OCI-LY7 (cell line): Measurements from ENCODE around the gene MAX. TPM values are rescaled to one million over a fixed set of nuclear protein-coding genes. Genes with fewer than 3 reads are reported as not detected.

Source experiments
- BruUV-seq: library from RNA; stranded (reverse); fragments of 400-500 nt; replicated peaks from 2 replicates; lab custom pipeline; 2021; lab: Mats Ljungman, UMichigan
- CTCF ChIA-PET: fragments of 300-600 bp; sonication (Branson Sonifier 250); formaldehyde crosslinking; loops from one replicate; lab custom pipeline; 2022; ENCODE audit warnings: antibody characterized with exemption; ENCODE audit not compliant: unreplicated experiment; lab: Charles Lee
- POLR2A ChIA-PET: fragments of 300-600 bp; sonication (Branson Sonifier 250); formaldehyde crosslinking; loops from one replicate; lab custom pipeline; 2022; ENCODE audit warnings: antibody characterized with exemption; lab: Charles Lee
- DNase-seq: peaks from one replicate; pipeline ENCODE4 v3.0.0-alpha.2; 2015; ENCODE audit warnings: low spot score
- H2AFZ ChIP-seq: fragments of 200-600 bp; sonication (generic), shearing (Covaris generic); 2 replicates; pipeline ENCODE4 v1.6.1; 2014; ENCODE audit warnings: mild to moderate bottlenecking, antibody characterized with exemption, low read length, moderate library complexity
- H3K27ac ChIP-seq: fragments of 200-600 bp; sonication (generic); 2 replicates; pipeline ENCODE4 v1.5.1; 2014; ENCODE audit warnings: mixed run types, low read depth, mild to moderate bottlenecking, moderate library complexity, low read length, inconsistent platforms; ENCODE audit not compliant: poor library complexity, severe bottlenecking
- H3K36me3 ChIP-seq: fragments of 200-600 bp; sonication (generic); 2 replicates; pipeline ENCODE4 v1.6.1; 2014; ENCODE audit warnings: mild to moderate bottlenecking, antibody characterized with exemption, low read length, moderate library complexity, mixed read lengths; ENCODE audit not compliant: insufficient read depth
- H3K4me1 ChIP-seq: fragments of 200-600 bp; sonication (generic); 2 replicates; pipeline ENCODE4 v1.5.1; 2014; ENCODE audit warnings: mild to moderate bottlenecking, low read length; ENCODE audit not compliant: insufficient read depth, poor library complexity, severe bottlenecking
- H3K4me2 ChIP-seq: fragments of 200-600 bp; sonication (generic); 2 replicates; pipeline ENCODE4 v1.6.1; 2014; ENCODE audit warnings: mild to moderate bottlenecking, low read length
- H3K4me3 ChIP-seq: fragments of 200-600 bp; sonication (generic); 2 replicates; pipeline ENCODE4 v1.5.1; 2014; ENCODE audit warnings: mild to moderate bottlenecking, low read depth, low read length; ENCODE audit not compliant: poor library complexity, severe bottlenecking
- H3K79me2 ChIP-seq: fragments of 200-600 bp; sonication (generic); 2 replicates; pipeline ENCODE4 v1.6.1; 2016; ENCODE audit warnings: low read depth, mild to moderate bottlenecking, low read length, moderate library complexity, mixed read lengths; ENCODE audit not compliant: insufficient read depth
- H3K9me2 ChIP-seq: fragments of 200-600 bp; sonication (generic); 2 replicates; pipeline ENCODE4 v1.6.1; 2016; ENCODE audit warnings: mild to moderate bottlenecking, low read length, mixed read lengths; ENCODE audit not compliant: insufficient read depth
- H3K9me3 ChIP-seq: fragments of 200-600 bp; sonication (generic); 2 replicates; pipeline ENCODE4 v1.6.1; 2014; ENCODE audit warnings: mild to moderate bottlenecking, mixed run types, low read length, mixed read lengths
- H4K20me1 ChIP-seq: fragments of 200-600 bp; sonication (generic); 2 replicates; pipeline ENCODE4 v1.6.1; 2014; ENCODE audit warnings: mild to moderate bottlenecking, antibody characterized with exemption, low read length, moderate library complexity, mixed read lengths; ENCODE audit not compliant: insufficient read depth
- EZH2phosphoT487 ChIP-seq: fragments of 200-600 bp; sonication (generic); IDR thresholded peaks from 2 replicates; pipeline ENCODE4 v1.6.1; 2018; ENCODE audit warnings: low read depth, borderline replicate concordance, mild to moderate bottlenecking, mixed run types, antibody characterized with exemption, low read length, moderate library complexity, mixed read lengths
- intact Hi-C: fragments of 100-400 bp; cut with micrococcal nuclease; formaldehyde crosslinking; loops from one replicate; pipeline ENCODE4 v1.10.0; 2022; ENCODE audit not compliant: unreplicated experiment
- total RNA-seq, 2 experiments: library from RNA; depleted of rRNA in 1 of 2; stranded (reverse); fragments of >200 nt in 1 of 2; shearing (Covaris generic) in 1 of 2; gene quantifications; 2 replicates each; pipeline ENCODE4 v1.2.3, GENCODE V29; 2014 to 2022
- TF ChIP-seq, protein P1 (sequence below): fragments of 200-600 bp; sonication (generic); conservative IDR thresholded peaks from 2 replicates; pipeline ENCODE4 v1.5.1; 2014; ENCODE audit warnings: mild to moderate bottlenecking, antibody characterized with exemption, low read length, moderate library complexity, mixed read lengths

MAX gene
- total RNA-seq, 2 experiments from 2014 or later, result 58.3 to 94.1 TPM

DNA sequence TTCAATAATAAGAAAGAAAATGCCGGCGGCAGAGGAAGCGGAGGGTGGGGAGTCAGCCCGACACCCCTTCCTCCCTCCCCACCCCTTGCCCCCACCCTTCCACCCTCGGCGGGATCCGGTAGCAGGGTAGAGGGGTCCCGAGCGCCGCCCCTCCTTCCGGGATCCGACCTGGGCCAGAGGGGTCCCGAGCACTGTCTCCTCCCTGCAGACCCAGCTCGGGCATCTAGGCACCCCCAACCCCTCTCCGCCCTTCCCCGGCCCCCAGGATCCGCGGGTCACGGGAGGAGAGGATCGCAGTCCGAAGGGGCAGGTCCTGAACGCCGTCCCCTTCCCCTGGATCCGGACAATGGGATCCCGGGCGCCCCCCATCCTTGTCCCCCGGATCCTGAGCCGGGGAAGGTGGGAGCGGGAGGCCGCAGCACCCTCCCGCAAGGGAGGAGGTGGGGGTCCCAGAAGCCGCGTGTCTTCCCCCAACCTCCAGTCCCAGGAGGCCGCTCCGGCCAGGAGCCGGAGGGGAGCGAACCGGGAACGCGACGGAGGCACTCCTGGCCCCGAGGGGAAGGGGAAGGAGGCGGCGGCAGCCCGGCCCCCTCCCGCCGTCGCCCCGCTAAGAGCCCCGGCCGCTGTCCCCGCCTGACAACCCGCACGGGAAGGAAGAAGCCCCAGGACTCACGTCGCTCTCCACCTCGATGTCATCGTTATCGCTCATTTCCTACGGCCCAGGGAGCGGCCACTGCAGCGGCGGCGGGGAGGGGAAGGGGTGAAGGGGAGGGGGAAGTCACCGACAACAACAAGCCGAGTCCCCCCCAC is 481 bp downstream of the MAX start:
- Histone ChIP-seq H3K4me2 (peak overlapping the region; percentile 92), H3K9me2 (no peaks in the 10 kb centered on the region), H3K27ac (peak overlapping the region; percentile 63), H4K20me1 (peaks cover 6% of the 10 kb centered on the region; the same call in 1 of the 2 replicates), H3K9me3 (no peaks in the 10 kb centered on the region), H3K79me2 (peaks cover 46% of the 10 kb centered on the region), H3K4me3 (peak overlapping the region; percentile 99), H2AFZ (peak overlapping the region; percentile 63), H3K4me1 (peaks cover 32% of the 10 kb centered on the region), H3K36me3 (peaks cover 35% of the 10 kb centered on the region)
- BruUV-seq, result no TSS peak
- CTCF ChIA-PET, result no interaction called here
- intact Hi-C loops, result loop anchor here (2.0 kb wide), 2 partner anchors 107 to 115 kb away; partner anchors contain the start of gene FNTB
- peak; percentile 39 for DNase-seq
- POLR2A ChIA-PET, result interaction anchor here (1.2 kb wide), 1 partner anchor 105 kb away, joined by 3 read pairs; no protein-coding TSS in a partner anchor
- TF ChIP-seq, protein P1, sequence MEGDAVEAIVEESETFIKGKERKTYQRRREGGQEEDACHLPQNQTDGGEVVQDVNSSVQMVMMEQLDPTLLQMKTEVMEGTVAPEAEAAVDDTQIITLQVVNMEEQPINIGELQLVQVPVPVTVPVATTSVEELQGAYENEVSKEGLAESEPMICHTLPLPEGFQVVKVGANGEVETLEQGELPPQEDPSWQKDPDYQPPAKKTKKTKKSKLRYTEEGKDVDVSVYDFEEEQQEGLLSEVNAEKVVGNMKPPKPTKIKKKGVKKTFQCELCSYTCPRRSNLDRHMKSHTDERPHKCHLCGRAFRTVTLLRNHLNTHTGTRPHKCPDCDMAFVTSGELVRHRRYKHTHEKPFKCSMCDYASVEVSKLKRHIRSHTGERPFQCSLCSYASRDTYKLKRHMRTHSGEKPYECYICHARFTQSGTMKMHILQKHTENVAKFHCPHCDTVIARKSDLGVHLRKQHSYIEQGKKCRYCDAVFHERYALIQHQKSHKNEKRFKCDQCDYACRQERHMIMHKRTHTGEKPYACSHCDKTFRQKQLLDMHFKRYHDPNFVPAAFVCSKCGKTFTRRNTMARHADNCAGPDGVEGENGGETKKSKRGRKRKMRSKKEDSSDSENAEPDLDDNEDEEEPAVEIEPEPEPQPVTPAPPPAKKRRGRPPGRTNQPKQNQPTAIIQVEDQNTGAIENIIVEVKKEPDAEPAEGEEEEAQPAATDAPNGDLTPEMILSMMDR, result no peak
- TF ChIP-seq EZH2phosphoT487, result no peak

DNA sequence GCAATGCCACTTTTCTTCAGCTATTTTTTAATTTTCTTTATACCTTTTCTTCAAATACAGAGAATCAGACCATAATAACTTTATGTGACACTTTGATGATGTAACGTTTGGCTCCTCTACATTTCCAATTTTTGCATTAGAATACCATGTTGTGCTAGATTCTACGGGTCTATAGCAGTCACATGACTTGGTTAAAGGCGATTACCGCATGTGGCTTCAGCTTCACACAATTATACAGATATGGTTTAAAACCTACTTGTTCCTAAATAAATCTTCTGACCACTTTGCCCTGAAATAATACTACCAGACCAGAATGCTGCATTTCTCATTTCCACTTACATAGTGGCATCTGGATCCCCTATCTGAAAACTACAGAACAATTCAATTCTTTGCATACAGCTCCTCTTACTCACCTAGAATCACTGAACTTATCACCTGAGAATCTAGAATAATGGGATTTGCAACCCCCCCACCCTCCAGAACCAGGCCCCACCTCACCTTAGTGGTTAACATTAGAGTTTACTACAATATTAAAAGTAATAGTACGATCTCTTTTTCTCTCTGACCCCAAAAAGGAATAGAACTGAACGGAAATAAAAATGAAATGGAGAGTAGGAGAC is 1.3 kb downstream of the MAX start:
- TF ChIP-seq, protein P1, result no peak
- no peak for TF ChIP-seq EZH2phosphoT487
- Histone ChIP-seq H3K4me1 (peaks cover 32% of the 10 kb centered on the region), H3K4me2 (peak overlapping the region; percentile 92), H3K4me3 (peak overlapping the region; percentile 99), H3K79me2 (peaks cover 53% of the 10 kb centered on the region), H3K9me3 (no peaks in the 10 kb centered on the region), H4K20me1 (peaks cover 6% of the 10 kb centered on the region; the same call in 1 of the 2 replicates), H3K27ac (peak overlapping the region; percentile 5), H3K9me2 (no peaks in the 10 kb centered on the region), H3K36me3 (peaks cover 43% of the 10 kb centered on the region), H2AFZ (no peak overlapping the region)
- DNase-seq, result no peak
- POLR2A ChIA-PET, result interaction anchor here (0.6 kb wide), 1 partner anchor 278 kb away, joined by 3 read pairs; no protein-coding TSS in a partner anchor
- CTCF ChIA-PET, result no interaction called here
- BruUV-seq, result TSS peak; percentile 63
- intact Hi-C loops, result no loop called here
